GM19351 (cell line): ENCODE results near the gene MYT1.
"Not testable (repeated sequence)": the region's sequence is repeated elsewhere in the genome, so short reads cannot be mapped to it uniquely, and the experiment has no call there.

ENCODE experiments used
- ATAC-seq: cut with Tn5 transposase; IDR thresholded peaks from one replicate; pipeline ENCODE4 v1.9.1; 2021; ENCODE audit warnings: mild to moderate bottlenecking, moderate library complexity; ENCODE audit not compliant: unreplicated experiment

The MYT1 gene

DNA sequence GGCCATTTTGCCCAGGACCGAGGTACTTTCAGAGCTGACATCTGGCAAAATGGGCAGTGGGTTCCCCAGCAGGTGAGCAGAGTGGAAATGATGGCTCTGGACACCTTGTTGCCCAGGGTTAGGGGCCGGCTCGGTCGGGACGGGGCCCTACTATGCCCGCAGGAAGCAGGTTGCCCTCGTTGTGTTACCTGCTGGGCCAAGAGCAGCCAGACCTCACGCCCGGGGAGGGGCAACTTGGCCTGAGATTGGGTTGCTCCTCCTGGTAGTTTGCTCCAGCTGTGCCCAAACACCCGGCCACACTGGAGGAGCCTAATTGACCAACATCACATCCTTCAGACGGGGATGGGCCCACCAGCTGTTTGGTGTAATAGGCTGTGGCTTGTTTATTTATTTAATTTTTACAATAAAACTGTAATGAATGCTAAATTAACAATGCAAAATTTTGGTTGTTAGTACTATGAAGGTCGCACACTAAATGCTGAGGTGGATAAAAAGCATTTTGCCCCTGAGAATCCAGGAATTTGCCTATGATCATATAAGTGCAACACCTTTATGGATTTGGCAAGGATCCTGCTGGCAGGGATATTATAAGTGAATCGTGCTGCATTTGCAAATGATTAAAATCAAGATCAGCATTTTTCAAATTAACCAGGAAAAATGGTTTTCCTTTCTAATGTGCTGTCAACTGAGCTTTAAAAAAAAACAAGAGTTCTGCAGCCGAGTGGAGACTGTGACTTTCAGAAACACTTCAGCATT is 64.7 kb downstream of the MYT1 start:
- no peak for ATAC-seq

DNA sequence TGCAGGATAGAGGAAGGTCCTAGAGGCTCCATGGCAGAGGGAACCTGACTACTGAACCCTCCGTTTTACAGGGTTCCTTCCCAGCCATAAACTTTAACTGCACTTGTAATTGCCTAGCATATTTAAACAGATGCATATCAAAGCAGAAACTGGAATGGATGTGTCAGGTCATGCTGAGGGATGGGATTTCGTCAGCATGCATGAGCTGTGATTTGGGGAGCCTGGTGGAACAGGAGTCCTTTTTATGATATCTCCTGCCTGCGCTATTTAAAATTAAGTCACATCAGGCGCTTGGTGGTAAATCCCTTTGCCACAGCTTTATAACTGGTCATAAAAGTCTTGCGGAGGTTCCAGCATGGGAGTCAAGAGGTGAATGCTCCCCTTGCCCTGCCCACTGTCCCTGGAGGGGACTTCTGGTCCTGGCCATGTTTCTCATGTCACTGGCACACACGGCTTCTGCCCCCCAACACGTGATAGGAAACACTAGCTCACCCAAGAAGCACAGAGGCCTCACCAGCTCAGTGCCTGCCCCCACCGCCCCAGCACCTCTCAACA is 65.3 kb downstream of the MYT1 start:
- ATAC-seq: no peak

DNA sequence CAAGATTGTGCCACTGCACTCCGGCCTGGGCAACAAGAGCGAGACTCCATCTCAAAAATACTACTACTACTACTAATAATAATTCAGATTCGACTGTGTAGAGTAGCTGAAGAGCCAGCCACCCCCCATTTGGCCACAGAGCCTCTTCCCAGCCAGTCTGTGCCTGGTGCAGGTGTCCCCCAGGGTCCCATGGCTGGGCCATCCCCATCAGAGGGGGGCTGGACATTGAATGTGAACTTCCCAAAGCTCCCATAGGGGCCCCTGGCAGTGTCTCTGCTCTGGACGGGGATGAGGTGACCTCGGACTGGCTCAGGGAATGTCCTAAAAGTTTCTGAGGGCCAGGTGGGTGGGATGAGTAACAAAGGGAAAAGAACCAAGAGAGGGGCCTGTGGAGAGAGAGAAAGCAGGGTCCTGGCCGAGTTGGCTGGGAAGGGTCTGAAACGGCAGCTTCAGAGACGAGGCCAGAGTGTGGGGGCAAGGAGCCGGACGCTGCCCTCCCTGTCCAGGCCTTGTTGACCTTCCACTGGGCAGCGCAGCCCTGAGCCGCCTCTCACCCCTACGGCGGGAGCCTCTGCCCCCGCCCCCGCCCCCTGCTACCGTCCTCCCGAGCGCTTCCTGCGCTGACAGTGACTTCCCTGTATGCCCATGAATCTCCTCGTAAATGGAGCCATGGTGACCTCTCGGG is 66.4 kb downstream of the MYT1 start:
- ATAC-seq: no peak

DNA sequence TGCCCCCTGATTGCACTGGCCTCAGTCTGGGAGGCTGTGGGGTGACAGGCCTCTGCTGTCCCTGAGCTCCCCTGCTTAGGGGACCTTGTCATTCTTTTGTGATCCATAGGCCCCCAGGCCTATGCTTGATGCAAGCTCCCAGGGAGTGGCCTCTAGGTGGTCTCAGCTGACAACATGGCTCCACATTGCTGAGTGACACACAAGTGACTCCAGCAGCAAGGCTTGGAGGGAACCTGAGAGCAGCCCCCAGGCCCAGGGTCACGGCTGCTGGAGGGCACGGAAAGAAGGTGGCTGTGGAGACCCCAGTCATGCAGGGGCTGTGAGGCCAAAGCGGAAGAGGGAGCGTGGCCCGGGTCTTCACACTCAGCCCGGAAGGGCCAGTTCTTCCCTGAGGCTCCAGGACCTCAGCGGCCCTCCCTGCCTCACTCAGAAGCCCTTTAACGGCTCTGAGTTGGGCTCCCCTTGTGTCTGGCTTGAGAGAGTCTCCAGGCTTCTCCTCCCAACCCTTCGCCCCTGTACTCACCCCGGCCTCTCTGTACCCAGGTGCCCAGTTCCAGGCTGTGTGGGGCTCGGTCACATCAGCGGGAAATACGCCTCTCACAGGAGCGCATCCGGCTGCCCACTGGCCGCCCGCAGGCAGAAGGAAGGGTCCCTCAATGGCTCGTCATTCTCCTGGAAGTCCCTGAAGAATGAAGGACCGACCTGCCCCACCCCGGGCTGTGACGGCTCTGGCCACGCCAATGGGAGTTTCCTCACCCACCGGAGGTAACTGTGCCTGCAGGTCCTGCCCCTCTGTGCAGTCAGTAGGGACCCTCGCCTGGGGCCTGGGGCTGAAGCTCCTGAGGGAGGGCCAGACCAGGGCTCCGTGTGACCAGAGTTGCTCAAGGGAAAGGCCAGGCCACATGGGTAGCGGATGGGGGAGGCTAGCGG is 67.6 kb downstream of the MYT1 start:
- no peak for ATAC-seq

DNA sequence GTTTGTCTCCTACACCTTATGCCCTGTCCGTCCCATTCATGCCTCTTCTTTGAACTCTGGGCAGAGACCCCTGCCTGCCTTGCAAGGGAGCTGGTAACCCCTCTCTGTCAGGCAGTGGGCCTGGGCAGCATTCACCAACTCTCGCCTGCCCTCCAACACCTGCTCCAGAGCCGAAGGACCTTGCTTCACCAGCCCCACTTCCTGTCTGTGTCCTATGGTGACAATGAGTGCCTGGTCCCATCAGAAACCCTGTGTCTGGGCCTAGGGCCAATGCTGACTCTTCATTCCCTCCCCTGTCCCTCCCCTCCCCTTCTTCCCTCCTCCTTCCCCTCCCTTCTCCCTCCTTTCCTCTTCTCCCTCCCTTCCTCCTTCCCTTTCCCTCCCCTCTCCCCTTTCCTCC is 68.5 kb downstream of the MYT1 start:
- ATAC-seq: no peak

DNA sequence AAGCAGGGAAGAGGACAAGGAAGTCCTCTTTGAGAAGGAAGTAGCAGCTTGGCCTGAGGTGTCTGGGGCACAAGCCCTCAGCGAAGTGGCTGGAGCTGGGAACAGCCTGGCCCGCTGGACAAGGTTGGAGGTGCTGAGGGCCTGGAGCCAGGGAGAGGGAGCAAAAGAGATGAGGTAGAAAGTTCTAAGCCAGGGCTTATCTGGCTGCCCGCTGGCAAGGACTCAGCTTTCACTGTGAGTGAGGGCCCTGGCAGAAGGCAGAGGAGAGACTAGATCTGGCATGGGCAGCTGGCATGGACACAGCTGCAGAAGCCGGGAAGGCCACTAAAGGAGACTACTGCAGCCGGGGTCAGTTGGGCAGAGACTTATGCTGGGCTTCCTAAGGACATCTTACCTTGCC is 69.5 kb downstream of the MYT1 start:
- no peak for ATAC-seq

DNA sequence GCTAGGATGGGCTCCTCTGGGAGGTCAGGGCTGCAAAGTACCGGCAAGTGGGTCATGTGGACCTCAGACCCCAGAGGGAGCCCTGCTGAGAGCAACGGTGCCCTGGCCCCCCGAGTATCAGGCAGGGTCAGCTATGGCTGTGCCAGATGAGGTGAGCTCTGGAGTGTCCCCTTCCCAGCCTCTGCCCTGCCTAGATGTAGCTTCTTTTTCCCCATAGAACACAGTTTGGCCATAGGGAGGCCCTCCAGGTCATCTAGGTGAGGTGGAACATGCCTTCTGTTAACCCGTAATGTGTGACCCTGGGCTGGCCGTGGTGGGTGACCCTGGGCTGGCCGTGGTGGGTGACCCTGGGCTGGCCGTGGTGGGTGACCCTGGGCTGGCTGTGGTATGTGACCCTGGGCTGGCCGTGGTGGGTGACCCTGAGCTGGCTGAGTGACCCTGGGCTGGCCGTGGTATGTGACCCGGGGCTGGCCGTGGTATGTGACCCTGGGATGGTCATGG is 70.1 kb downstream of the MYT1 start:
- ATAC-seq: no peak

DNA sequence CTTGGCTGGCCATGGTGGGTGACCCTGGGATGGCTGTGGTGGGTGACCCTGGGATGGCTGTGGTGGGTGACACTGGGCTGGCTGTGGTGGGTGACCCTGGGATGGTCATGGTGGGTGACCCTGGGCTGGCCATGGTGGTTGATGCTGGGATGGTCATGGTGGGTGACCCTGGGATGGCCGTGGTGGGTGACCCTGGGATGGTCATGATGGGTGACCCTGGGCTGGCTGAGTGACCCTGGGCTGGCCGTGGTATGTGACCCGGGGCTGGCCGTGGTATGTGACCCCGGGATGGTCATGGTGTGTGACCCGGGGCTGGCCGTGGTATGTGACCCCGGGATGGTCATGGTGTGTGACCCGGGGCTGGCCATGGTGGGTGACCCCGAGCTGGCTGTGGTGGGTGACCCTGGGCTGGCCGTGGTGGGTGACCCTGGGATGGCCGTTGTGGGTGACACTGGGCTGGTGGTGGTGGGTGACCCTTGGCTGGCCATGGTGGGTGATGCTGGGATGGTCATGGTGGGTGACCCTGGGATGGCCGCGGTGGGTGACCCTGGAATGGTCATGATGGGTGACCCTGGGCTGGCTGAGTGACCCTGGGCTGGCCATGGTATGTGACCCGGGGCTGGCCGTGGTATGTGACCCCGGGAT is 70.8 kb downstream of the MYT1 start:
- not testable (repeated sequence) for ATAC-seq

DNA sequence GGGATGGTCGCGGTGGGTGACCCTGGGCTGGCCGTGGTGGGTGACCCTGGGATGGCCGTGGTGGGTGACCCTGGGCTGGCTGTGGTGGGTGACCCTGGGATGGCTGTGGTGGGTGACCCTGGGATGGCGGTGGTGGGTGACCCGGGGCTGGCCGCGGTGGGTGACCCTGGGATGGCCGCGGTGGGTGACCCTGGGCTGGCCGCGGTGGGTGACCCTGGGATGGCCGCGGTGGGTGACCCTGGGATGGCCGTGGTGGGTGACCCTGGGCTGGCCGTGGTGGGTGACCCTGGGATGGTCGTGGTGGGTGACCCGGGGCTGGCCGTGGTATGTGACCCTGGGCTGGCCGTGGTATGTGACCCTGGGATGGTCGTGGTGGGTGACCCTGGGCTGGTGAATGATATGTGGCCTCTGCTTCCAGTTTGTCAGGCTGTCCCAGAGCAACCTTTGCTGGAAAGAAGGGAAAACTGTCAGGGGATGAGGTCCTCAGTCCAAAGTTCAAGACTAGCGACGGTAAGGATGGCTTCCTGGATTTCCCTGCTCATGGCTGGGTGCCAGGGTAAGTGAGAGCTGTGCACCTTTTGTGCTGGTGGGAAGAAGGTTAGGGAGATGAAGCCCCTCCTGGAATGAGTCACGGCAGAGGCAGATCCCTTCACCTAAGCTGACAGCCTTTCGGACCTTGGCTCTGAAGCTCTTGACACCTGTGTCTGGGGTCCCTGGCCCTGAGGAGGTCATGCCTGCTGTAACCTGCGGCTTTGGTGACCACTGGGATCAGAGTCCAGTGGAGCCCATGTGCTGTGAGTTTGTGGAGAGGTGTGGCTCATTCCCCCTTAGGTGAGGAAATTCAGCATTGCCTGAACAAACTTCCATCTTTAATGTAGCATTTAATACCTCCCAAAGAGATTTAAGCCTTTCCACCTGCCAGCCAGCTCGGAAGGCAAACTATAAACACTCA is 72.2 kb downstream of the MYT1 start:
- no peak for ATAC-seq

DNA sequence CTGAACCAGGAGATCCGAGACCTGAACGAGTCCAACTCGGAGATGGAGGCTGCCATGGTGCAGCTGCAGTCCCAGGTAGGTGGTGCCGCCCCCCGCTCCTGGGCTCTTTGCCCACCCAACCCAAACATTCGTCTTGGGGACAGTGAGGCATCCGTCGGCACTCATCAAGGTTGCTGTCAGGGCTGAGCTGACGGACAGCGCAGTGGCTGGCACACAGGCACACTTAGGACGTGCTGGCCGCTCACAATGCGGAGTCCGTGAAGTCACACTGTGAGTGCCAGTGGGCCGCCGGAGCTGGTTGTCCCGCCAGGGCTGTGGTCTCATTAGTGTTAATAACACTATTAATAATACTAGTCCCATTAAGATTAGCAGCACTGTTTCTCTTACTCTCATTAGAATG is 73.1 kb downstream of the MYT1 start:
- ATAC-seq: no peak

DNA sequence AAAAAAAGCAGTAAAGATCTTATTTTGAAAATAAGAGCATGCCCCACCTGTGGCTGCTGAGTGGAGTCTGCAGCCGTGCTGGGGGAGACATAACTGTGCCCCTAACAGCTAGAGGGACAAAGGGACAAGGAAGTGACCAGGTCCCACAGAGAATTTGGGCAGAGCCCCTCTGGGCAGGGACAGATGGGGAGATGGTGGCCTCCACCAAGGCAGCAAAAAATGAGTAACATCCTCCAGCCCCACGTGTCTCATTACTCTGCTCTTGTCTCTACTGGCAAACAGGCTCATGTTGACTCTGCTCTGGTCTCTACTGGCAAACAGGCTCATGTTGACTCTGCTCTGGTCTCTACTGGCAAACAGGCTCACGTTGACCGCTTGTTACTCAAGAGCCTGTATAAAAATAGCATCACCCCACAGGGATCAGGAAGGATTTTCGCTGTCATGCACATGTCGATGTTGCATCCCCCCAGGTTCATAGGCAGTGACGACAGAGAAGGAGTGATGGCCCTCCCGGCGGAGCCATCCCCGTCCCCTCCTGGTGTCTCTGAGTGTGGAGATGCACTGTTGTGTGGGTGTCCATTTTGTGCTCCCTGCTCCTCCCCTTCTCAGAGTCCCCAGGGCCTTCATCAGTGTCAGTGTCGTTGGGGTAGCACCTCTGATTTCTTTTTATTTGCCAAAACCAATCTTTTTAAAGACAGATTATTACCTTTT is 74.0 kb downstream of the MYT1 start:
- no peak for ATAC-seq

DNA sequence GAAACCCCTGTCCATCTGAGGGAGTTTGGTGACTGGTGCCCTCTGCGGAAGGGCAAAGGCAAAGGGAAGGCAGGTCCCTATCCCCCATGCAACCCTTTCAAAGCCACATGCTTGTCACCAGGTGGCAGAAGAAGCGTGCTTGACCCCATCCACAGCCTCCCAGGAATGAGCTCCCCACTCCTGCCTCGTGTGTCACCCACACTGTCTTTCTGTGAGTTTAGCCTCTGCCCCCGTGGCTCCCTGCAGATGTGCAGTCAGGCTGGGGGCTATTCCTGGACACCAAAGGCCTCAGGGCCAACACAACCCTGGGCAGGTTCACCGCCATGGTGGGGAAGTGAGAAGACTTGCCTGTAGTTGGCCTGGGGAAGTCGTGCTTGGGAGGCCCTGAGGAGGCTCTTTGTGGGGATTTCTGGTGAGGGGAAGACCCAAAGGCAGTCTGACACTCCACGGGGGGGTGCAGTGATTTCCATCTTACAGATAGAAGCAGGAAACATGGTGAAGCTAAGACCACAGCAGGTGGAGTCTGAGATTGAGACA is 74.7 kb downstream of the MYT1 start:
- no peak for ATAC-seq

DNA sequence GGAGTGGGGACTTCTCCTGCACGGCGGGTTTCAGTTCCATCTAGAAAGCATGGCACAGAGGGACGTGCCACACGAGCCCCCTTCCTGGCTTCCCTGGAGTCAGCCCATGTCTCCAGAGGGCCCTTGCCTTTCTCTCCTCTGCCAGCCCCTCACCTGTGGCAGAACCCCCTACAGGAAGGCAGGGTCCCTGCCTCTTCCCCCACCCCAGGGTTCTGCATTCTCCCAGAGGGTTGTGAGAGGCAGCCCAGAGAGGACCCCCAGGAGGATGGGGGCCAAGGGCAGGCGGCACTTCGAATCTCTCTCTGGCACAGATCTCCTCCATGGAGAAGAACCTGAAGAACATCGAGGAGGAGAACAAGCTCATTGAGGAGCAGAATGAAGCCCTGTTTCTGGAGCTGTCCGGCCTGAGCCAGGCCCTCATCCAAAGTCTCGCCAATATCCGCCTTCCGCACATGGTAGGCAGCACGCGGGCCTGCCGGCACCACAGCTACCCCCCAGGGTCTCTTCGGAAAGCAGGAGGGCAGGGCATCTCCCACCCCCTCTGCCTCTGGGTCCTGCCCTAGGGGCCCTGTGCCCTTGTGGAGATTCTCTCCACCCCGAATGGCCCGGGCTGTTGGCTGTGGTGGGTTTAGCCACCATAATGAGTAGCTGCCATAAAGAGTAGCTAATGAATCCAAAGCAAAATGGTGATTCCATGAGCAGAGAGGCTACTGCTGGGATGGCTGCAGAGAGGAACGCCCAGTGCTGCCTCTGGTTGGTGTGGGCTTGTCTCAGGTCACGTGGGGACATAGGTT is 75.4 kb downstream of the MYT1 start:
- no peak for ATAC-seq

DNA sequence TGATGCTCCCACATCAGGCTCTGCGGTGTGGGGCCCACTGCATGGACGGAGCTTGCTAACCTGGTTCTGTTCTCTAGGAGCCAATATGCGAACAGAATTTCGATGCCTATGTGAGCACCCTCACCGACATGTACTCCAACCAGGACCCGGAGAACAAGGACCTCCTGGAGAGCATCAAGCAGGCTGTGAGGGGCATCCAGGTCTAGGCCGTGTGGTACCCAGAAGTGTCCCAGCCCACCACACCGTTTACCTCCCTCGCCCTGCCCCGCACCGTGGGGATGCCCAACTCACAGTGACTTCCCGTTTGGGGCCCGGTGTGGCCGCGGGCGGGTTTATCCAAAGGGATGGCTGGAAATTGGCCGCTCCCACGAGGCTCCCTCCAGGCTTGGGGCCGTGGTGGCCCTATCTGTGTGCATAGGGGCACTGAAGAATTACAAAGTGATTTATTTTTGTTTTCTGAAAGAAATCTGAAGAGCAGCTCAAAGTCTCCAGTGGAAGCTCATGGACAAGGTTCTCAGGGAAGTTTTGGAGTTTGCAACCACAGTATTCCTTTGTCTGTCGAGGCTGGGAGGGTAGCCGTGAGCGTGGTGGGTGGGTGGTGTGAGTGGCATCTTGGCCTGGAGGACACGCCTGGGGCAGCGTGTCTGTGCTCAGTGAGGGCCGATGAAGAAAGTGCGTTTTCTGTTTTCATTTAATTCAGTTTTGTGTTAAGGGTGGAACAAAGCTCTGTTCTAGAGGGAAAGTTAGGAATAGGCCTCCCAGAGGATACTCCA is 76.2 kb downstream of the MYT1 start:
- ATAC-seq: no peak

DNA sequence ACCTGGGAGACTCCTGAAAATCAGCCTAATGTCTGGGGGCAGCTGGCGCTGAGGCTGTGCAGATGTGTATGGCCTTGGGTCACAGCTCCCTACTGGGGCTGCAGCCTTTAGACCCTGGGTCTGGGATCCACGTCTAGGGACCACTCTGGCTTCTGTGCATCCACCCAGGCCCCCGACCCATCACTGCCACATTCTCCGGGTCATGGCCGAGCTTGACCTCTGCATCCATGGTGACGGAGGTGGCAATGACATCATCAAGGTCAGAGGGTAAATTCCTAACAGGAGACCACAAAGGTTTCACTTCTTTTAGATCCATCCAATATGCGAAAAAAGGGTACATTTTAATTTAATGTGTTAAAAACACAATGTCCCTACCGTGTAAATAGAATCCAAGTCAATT is 76.8 kb downstream of the MYT1 start:
- ATAC-seq: no peak

DNA sequence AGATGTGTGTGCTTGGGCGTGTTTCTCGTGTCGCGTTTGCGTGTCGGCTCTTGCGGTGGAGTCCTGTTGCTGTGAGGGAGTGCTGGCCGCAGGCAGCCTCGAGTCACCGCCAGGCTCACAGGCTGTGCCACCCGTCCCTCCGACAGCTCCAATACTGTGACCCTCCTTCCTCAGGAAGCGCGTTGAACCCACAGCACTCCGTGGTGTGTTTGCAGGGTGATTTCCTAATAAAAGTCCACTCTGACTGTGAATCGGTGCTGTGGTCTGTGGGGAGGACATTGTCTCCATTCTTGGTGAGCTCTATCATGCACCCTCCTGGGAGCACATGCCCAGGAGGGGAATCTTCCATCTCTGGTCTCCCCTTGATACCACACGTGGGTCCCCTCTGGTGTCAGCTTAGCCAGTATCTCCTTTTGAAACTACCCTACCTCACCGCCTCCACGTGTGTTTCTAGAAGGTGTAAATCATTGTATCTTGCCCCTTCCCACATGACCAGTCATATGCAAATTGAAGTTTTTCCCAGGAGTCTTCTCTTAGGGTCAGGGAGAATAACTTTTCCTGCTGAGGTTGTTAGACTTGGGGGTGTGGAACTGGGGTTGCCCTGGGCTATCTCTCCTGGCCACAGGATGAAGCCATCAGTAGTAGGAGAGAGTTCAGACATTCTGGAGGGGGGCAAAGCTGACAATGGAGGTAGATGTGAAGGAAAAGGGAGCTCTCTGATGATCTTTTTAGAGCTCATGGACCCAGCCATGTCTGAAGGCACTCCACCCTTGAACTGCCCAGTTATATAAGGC is 77.9 kb downstream of the MYT1 start:
- no peak for ATAC-seq
